Measurements from ENCODE around the gene PDZD7. TPM values are rescaled to one million over a fixed set of nuclear protein-coding genes. Genes with fewer than 3 reads are reported as not detected.
A peak's percentile ranks its signal among the peaks of the same experiment; 100 is the strongest.
"Not testable (repeated sequence)": the region's sequence is repeated elsewhere in the genome, so short reads cannot be mapped to it uniquely, and the experiment has no call there.

Gene PDZD7
- polyA plus RNA-seq, 1 donor from 2014 or later = not detected

DNA sequence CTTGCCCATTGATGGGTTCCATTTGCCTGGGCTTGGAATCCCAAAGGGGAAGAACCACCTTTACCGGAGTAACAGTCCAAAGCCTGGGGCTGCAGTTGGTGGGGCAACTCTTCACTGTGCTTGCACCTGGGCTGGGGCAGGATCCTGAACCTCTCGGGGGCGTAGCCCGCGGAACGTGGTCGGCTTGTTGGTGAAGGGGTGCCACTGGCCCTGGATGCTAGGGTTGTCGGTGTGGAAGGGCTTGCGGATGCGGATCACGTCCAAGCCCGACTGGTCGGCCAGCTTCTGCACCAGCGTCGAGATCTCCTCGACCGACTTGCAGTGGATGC, 44.3 kb downstream of the PDZD7 start:
- no peaks in the 10 kb centered on the region for H3K27me3 Mint-ChIP-seq
- no peaks in the 10 kb centered on the region for H3K9me3 Mint-ChIP-seq
- H3K36me3 Mint-ChIP-seq = peaks cover 5% of the 10 kb centered on the region
- H3K27ac Mint-ChIP-seq = peak overlapping the region in 1 of 3 donors; percentile 71
- H3K4me3 Mint-ChIP-seq = peak overlapping the region; percentile 95 to 96 (median 95)
- peaks cover 13 to 30% (median 17%) of the 10 kb centered on the region in 3 donors for H3K4me1 Mint-ChIP-seq

DNA sequence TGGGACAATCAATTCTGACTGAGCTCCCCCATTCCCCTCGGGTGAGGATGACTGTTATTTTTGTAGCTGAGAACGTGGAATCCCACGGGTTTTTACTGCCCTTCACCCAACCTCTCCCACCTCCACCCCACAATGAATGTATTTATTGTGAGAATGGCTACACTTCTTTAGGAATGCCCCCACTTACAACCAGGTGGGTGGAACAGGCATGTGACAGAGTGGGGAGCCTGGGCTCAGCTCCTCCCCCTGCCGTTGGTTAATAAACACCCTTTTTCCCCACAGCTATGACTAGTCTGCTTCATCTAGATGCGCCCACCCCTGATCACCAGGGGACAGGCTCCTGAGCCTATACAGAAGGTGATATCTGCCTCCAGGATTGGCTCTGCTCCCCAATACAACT, 45.6 kb downstream of the PDZD7 start:
- no peaks in the 10 kb centered on the region for H3K27me3 Mint-ChIP-seq
- H3K4me3 Mint-ChIP-seq = peak overlapping the region; percentile 2 to 95 (median 19)
- peaks cover 13 to 26% (median 13%) of the 10 kb centered on the region in 3 donors for H3K4me1 Mint-ChIP-seq
- no peaks in the 10 kb centered on the region for H3K9me3 Mint-ChIP-seq
- peaks cover 2% of the 10 kb centered on the region for H3K36me3 Mint-ChIP-seq
- no peak overlapping the region for H3K27ac Mint-ChIP-seq

DNA sequence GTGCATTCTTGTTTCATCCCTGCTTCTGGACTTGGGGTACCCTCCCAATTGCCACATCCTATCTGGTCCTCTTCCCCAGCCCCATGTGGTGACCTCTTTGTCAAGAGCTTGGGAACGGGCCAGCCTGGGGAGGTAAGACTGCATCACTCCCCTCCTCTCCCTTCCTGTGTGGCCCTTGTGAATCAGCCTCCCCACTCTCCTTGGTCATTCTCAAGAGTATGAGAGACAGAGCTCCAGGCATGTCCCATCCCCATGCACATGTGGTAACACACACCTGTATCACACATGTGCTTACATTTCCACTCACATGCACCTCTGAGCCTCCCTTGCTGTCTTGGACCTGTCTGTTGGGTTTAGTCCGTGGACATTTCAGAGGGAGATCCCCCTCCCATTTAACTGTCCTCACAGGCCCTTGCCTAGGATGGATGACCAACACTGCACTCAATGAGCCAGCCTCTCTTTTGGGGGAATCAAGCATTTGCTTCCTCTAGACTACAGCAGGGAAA, 46.2 kb downstream of the PDZD7 start:
- Mint-ChIP-seq H3K9me3 (no peaks in the 10 kb centered on the region), H3K4me1 (peaks cover 12 to 25% (median 13%) of the 10 kb centered on the region in 3 donors), H3K36me3 (peaks cover 2% of the 10 kb centered on the region), H3K27me3 (no peaks in the 10 kb centered on the region), H3K27ac (peak overlapping the region in 1 of 3 donors; percentile 57), H3K4me3 (peak overlapping the region in 1 of 4 donors; percentile 2)

DNA sequence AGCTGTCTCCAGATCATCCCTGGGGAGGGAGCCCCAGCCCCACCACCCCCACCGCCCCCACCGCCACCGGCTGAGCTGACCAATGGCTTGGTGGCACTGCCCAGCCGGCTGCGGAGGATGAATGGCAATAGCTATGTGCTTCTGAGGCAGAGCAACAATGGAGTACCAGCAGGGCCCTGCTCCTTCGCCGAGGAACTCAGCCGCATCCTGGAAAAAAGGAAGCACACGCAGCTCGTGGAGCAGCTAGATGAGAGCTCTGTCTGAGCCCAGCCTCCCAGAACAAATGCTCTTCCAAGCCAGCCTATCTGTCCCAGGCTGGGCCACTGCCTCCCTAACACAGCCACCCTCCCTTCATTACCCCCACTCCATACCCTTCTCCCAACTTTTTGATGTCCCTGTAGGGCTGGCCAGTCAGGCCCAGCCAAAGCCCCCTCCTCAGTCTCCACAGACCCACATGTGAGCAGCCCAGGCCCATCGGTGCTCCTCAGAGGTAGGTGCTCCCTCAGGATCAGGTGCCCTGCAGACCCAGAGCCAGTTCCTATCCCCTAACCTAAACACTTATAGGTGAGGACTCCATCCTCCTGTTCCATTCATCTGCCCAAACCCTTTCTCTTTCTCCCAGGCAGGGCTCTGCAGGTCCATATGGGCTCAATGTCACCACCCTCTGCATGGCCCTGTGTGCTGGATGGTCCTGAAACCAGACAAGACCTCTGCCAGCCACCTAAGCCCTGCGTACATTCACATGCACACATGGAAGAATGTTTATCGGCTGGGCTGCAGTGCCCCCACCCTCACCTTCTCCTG, 46.9 kb downstream of the PDZD7 start:
- H3K4me1 Mint-ChIP-seq = peaks cover 12 to 20% (median 13%) of the 10 kb centered on the region in 3 donors
- no peaks in the 10 kb centered on the region for H3K27me3 Mint-ChIP-seq
- no peaks in the 10 kb centered on the region for H3K9me3 Mint-ChIP-seq
- H3K27ac Mint-ChIP-seq = peak overlapping the region in 1 of 3 donors; percentile 57
- H3K4me3 Mint-ChIP-seq = peak overlapping the region in 2 of 4 donors; percentile 56 to 70
- peaks cover 2% of the 10 kb centered on the region for H3K36me3 Mint-ChIP-seq

DNA sequence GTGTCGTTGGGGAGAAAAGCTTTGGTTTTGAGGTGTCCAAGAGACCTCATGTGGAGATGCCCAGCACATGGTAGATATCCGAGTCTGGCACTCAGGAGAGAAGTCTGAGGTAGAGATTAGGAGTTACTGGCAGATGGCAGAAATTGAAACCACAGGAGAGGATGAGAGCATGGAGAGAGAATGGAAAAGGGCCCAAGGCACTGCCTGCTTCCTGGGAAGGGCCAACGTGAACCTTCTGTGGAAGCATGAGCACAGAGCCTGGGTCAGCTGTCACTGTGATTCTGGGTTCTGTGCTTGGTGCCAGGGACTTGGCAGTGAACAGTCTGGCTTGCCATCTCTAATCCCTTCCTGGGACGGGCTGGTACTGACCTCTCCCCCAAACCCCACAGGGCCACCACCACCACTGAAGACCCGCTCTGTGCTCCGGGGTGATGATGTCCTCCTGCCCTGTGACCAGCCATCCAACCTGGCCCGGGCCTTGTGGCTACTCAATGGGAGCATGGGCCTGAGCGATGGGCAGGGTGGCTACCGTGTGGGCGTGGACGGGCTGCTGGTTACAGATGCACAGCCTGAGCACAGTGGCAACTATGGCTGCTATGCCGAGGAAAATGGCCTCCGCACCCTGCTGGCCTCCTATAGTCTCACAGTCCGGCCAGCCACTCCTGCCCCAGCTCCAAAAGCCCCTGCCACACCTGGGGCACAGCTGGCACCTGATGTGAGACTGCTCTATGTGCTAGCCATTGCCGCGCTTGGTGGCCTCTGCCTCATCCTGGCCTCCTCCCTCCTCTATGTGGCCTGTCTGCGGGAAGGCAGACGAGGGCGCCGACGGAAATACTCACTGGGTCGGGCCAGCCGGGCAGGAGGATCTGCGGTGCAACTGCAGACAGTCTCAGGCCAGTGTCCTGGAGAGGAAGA, 47.8 kb downstream of the PDZD7 start:
- no peaks in the 10 kb centered on the region for H3K27me3 Mint-ChIP-seq
- H3K9me3 Mint-ChIP-seq = no peaks in the 10 kb centered on the region
- H3K4me3 Mint-ChIP-seq = peak overlapping the region in 1 of 4 donors; percentile 56
- peaks cover 2% of the 10 kb centered on the region for H3K36me3 Mint-ChIP-seq
- no peak overlapping the region for H3K27ac Mint-ChIP-seq
- peaks cover 12 to 20% (median 13%) of the 10 kb centered on the region in 3 donors for H3K4me1 Mint-ChIP-seq

DNA sequence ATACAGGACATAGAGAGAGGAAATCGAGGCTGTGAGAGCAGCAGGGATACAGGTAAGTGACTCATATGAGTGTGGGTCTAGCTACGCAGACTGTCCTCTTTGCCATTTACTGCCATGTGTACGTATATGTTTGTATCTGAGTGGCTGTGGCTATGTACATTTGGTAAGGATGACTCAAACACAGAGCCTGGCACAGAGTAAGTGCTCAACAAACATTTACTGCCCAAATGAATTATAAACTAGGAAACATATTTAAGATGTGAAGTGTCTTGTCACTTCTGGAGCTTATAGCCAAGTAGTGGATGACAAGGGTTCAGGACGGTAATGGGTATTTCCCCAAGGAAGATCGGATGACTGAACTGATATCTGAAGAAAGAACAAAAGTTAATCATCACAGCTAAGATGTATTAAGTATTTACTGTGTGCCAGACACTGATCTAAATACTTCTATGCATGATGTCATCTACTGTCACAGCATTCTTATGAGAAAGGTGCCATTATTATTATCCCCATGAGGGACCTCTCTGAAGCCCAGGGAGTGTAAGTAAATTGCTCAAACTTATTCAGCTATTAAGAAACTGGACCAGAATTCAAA, 49.7 kb downstream of the PDZD7 start:
- peak overlapping the region in 1 of 4 donors; percentile 55 for H3K4me3 Mint-ChIP-seq
- no peak overlapping the region for H3K27ac Mint-ChIP-seq
- no peaks in the 10 kb centered on the region for H3K9me3 Mint-ChIP-seq
- peaks cover 0 to 6% (median 5%) of the 10 kb centered on the region in 3 donors for H3K4me1 Mint-ChIP-seq
- no peaks in the 10 kb centered on the region for H3K27me3 Mint-ChIP-seq
- H3K36me3 Mint-ChIP-seq = no peaks in the 10 kb centered on the region

DNA sequence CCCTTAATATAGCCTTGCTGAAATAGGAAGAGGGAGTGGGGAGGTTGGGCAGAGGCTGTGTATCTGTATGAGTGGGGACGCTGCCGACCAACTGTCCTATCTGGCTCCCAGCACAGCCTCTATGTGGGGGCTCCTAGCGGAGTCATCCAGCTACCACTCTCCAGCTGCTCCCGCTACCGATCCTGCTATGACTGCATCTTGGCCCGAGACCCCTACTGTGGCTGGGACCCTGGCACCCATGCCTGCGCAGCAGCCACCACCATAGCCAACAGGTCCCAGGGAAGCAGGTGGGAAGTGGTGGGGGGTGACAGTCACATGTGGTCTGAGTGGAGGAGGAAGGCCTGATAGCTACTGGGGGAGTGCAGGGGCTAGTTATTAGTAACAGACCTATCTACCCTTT, 50.2 kb downstream of the PDZD7 start:
- no peaks in the 10 kb centered on the region for H3K9me3 Mint-ChIP-seq
- H3K27me3 Mint-ChIP-seq = no peaks in the 10 kb centered on the region
- H3K27ac Mint-ChIP-seq = no peak overlapping the region

DNA sequence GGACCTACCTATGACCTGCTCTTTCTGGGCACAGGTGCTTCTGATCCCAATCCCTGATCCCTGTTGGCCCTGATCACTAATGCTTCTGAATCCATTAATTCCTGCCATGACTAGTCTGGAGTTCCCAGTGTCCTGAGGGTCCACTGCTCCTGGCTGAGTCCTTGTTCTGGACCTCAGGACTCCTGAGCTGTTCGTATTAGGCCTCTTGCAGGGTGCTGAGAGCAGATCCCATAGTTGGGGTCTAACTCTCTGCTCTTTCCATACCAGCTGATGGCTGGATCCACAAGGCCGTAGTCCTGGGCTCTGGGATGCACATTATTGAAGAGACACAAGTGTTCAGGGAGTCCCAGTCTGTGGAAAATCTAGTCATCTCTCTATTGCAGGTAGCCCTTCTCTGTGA, 50.6 kb downstream of the PDZD7 start:
- Mint-ChIP-seq H3K4me3 (no peak overlapping the region), H3K36me3 (no peaks in the 10 kb centered on the region), H3K4me1 (peaks cover 0 to 1% (median 0%) of the 10 kb centered on the region in 3 donors), H3K27ac (no peak overlapping the region), H3K9me3 (no peaks in the 10 kb centered on the region), H3K27me3 (no peaks in the 10 kb centered on the region)

More for the DNA sequence above, 50.2 kb downstream of the PDZD7 start:
- Mint-ChIP-seq H3K4me3 (no peak overlapping the region), H3K4me1 (peaks cover 0 to 5% (median 2%) of the 10 kb centered on the region in 3 donors), H3K36me3 (no peaks in the 10 kb centered on the region)

DNA sequence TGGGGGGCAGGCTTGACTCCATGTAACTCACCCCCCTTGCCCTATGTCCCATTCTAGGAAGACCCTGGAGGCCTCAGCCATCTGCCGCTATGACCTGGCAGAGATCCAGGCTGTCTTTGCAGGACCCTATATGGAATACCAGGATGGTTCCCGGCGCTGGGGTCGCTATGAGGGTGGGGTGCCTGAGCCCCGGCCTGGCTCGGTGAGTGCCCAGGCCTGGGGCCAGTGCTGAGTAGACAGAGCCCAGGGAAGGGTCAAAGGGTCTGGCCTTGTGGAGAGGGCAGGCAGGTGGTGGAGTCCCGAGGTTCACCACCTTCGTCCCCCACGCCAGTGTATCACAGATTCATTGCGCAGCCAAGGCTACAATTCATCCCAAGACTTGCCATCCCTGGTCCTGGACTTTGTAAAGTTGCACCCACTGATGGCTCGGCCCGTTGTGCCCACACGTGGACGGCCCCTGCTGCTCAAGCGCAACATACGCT, 51.1 kb downstream of the PDZD7 start:
- H3K27ac Mint-ChIP-seq = no peak overlapping the region
- H3K36me3 Mint-ChIP-seq = no peaks in the 10 kb centered on the region

DNA sequence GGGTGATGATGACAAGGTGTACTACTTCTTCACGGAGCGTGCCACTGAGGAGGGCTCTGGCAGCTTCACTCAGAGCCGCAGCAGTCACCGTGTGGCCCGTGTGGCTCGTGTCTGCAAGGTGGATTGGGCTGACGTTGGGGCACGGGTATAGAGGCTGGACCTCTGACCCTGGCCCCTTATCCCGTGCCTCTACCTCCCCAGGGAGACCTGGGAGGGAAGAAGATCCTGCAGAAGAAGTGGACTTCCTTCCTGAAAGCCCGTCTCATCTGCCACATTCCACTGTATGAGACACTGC, 52.1 kb downstream of the PDZD7 start:
- H3K36me3 Mint-ChIP-seq = no peaks in the 10 kb centered on the region

More for the DNA sequence above, 51.1 kb downstream of the PDZD7 start:
- Mint-ChIP-seq H3K4me3 (no peak overlapping the region), H3K9me3 (no peaks in the 10 kb centered on the region), H3K27me3 (no peaks in the 10 kb centered on the region), H3K4me1 (peaks cover 0 to 1% (median 0%) of the 10 kb centered on the region in 3 donors)

DNA sequence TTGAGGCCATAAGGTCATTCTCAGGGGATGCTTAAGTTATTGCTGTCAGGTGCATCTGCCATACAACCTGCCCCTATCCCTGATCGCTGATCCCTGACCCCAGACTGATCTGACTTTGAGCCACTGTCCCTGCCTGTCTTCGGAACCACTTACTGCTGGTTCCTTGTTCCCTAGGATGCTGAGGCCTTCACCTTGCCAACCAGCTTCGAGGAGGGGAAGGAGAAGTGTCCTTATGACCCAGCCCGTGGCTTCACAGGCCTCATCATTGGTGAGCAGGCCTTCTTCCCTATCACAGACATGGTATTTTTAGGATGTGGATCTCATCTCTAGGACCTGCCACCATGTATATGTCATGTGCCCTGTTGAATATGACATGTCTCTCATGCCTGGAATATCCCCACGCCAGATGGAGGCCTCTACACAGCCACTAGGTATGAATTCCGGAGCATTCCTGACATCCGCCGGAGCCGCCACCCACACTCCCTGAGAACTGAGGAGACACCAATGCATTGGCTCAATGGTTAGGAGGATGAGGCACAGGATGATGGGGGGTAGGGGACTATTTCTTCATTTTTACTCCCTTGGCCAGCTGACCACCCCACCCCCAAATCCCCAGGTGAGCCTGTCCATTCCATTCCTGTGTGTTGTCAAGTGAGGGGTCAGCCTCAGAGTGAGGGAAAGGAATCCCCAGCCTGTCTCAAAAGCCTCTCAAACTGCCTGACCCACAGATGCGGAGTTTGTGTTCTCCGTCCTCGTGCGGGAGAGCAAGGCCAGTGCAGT, 52.6 kb downstream of the PDZD7 start:
- Mint-ChIP-seq H3K4me1 (peaks cover 0 to 1% (median 0%) of the 10 kb centered on the region in 3 donors), H3K27me3 (no peaks in the 10 kb centered on the region), H3K27ac (no peak overlapping the region)

More for the DNA sequence above, 52.1 kb downstream of the PDZD7 start:
- Mint-ChIP-seq H3K27ac (no peak overlapping the region), H3K4me3 (no peak overlapping the region), H3K27me3 (no peaks in the 10 kb centered on the region), H3K9me3 (no peaks in the 10 kb centered on the region), H3K4me1 (peaks cover 0 to 1% (median 0%) of the 10 kb centered on the region in 3 donors)

DNA sequence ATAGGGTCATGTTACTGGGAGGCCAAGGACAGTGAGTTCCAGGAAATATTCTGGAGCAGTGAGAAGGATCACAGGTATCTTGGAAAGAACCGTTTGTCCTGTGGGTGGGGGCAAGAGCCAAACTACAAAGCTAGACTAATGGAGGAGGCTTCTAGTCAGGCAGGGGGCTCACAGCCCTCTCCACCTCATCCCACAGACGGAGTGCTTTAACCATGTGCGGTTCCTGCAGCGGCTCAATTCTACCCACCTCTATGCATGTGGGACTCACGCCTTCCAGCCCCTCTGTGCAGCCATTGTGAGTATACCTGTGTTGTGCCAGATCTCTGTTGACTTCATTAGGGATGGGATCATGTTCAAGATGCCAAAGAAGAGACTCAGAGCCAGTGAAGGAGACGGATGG, 53.5 kb downstream of the PDZD7 start:
- Mint-ChIP-seq H3K27ac (no peak overlapping the region), H3K27me3 (no peaks in the 10 kb centered on the region), H3K4me1 (peaks cover 0 to 1% (median 0%) of the 10 kb centered on the region in 3 donors), H3K4me3 (no peak overlapping the region), H3K36me3 (no peaks in the 10 kb centered on the region), H3K9me3 (no peaks in the 10 kb centered on the region)

More for the DNA sequence above, 52.6 kb downstream of the PDZD7 start:
- no peak overlapping the region for H3K4me3 Mint-ChIP-seq
- no peaks in the 10 kb centered on the region for H3K36me3 Mint-ChIP-seq
- no peaks in the 10 kb centered on the region for H3K9me3 Mint-ChIP-seq

DNA sequence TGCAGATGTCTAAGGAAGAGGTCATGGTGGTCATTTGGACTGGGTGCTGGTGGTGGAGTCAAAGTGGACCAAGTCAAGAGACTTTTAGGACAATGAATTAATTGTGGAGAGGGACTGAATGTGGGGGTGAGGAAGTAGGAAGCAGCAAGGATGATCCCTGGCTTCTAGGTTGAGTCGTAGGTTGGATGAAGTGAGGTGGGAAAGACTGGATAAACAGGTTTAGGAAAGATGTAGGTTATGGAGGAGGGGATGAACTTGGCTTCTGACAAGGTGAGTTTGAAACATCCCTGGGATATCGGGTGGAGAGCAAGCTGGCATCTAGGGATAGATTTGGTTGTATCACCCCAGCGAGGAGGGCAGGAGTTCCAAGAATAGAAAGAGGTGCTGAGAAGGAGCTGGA, 54.0 kb downstream of the PDZD7 start:
- Mint-ChIP-seq H3K27me3 (no peaks in the 10 kb centered on the region), H3K4me1 (no peaks in the 10 kb centered on the region), H3K4me3 (no peak overlapping the region), H3K27ac (peak overlapping the region in 2 of 3 donors; percentile 21 to 37), H3K9me3 (no peaks in the 10 kb centered on the region), H3K36me3 (no peaks in the 10 kb centered on the region)

DNA sequence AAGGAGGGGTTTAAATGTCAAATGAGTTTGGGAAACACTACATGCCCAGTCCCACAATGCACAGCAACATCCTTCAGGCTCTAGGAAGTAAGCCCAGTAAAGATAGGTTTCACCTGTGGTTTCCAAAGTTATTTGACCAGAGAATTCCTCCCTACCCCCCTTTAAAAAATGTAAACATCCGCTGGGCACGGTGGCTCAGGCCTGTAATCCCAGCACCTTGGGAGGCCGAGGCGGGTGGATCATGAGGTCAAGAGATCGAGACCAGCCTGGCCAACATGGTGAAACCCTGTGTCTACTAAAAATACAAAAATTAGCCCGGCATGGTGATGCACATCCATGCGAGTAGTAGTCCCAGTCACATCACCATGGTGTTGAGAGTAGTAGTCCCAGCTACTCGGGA, 55.5 kb downstream of the PDZD7 start:
- not testable (repeated sequence) for H3K4me3 Mint-ChIP-seq, H3K27ac Mint-ChIP-seq, H3K4me1 Mint-ChIP-seq, H3K9me3 Mint-ChIP-seq, H3K36me3 Mint-ChIP-seq, H3K27me3 Mint-ChIP-seq

All from IgD-negative memory B cell (primary cell).